ENCODE results near the gene AADACL4.

GRCh38 chr1:12599657-12600056 is 44.2 kb upstream of the AADACL4 start:
- TF ChIP-seq SIN3A (IDR thresholded peaks at IDR 0.05; ENCODE audit: borderline replicate concordance, insufficient read depth, low read depth, low read length) (no peak), CTCF (IDR thresholded peaks at IDR 0.05) (no peak), POLR2AphosphoS5 (IDR thresholded peaks at IDR 0.05; ENCODE audit: low read depth, low read length) (no peak; the same call in 1 of the 2 replicates)
- TF ChIP-seq, protein P1, sequence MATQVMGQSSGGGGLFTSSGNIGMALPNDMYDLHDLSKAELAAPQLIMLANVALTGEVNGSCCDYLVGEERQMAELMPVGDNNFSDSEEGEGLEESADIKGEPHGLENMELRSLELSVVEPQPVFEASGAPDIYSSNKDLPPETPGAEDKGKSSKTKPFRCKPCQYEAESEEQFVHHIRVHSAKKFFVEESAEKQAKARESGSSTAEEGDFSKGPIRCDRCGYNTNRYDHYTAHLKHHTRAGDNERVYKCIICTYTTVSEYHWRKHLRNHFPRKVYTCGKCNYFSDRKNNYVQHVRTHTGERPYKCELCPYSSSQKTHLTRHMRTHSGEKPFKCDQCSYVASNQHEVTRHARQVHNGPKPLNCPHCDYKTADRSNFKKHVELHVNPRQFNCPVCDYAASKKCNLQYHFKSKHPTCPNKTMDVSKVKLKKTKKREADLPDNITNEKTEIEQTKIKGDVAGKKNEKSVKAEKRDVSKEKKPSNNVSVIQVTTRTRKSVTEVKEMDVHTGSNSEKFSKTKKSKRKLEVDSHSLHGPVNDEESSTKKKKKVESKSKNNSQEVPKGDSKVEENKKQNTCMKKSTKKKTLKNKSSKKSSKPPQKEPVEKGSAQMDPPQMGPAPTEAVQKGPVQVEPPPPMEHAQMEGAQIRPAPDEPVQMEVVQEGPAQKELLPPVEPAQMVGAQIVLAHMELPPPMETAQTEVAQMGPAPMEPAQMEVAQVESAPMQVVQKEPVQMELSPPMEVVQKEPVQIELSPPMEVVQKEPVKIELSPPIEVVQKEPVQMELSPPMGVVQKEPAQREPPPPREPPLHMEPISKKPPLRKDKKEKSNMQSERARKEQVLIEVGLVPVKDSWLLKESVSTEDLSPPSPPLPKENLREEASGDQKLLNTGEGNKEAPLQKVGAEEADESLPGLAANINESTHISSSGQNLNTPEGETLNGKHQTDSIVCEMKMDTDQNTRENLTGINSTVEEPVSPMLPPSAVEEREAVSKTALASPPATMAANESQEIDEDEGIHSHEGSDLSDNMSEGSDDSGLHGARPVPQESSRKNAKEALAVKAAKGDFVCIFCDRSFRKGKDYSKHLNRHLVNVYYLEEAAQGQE (IDR thresholded peaks at IDR 0.05; ENCODE audit: insufficient read depth in 1 of 2, low read depth in 2 of 2, low read length in 1 of 2), result no peak

Data from Panc1 (cell line).